Pancreas (tissue), 10 donors: ENCODE data around the gene COL4A6. TPM values are rescaled to one million over a fixed set of nuclear protein-coding genes. Genes with fewer than 3 reads are reported as not detected.

Experiments
- ATAC-seq, 4 donors: fragments of 200-7000 bp; cut with Tn5 transposase; one replicate each; pipeline versions ENCODE4 v1.8.0 to v1.9.1; 2020; ENCODE audit warnings: mild to moderate bottlenecking in 4 of 4, moderate library complexity in 4 of 4
- DNase-seq, 6 donors: peaks; one replicate each; pipeline ENCODE4 v3.0.0-alpha.2; 2020
- FAIRE-seq: peaks from 2 replicates; lab custom pipeline; 2012; peaks lifted over from hg19 to GRCh38; lab: Jason Lieb, UNC
- H3K27ac ChIP-seq, 4 donors: fragments of 200-600 bp; sonication (generic); 1 replicate in 3 of 4; 2 replicates in 1 of 4; pipeline versions ENCODE4 v1.5.0 to v1.8.0; 2020
- H3K27me3 ChIP-seq, 4 donors: fragments of 200-600 bp; one replicate each; pipeline ENCODE4 v1.8.0; 2021
- H3K36me3 ChIP-seq, 3 donors: fragments of 200-600 bp; sonication (generic) in 1 of 3; one replicate each; pipeline versions ENCODE4 v1.5.0 to v1.8.0; 2020 to 2021
- H3K4me1 ChIP-seq, 3 donors: fragments of 200-600 bp; one replicate each; pipeline ENCODE4 v1.8.0; 2021
- H3K4me3 ChIP-seq, 4 donors: fragments of 200-600 bp; sonication (generic) in 2 of 4; one replicate each; pipeline versions ENCODE4 v1.5.0 to v1.8.0; 2020 to 2021
- H3K9me3 ChIP-seq, 4 donors: fragments of 200-600 bp; one replicate each; pipeline ENCODE4 v1.8.0; 2021
- CTCF ChIP-seq, 4 donors: fragments of 200-600 bp; sonication (generic) in 3 of 4; IDR thresholded peaks; one replicate each; pipeline versions ENCODE4 v1.5.0 to v1.8.0; 2021; ENCODE audit warnings: antibody characterized with exemption in 4 of 4
- WGBS, 2 donors: extraction: QIAGEN DNeasy Blood & Tissue Kit; methylation state at CpG; one replicate each; pipeline ENCODE4 v1.1.7; 2013; 5-methylcytosine and 5-hydroxymethylcytosine counted together
- intact Hi-C, 3 donors: fragments of 100-400 bp; cut with DNase I; formaldehyde crosslinking; loops; one replicate each; pipeline versions ENCODE4 v1.11.1 to v1.14.2; 2022
- polyA plus RNA-seq, 2 donors: library from polyadenylated mRNA; stranded (reverse); fragments of 200-250 nt; gene quantifications; one replicate each; pipeline ENCODE4 v1.2.3, GENCODE V29; 2013
- total RNA-seq, 6 donors: library from RNA; stranded (reverse); fragmentation: NEBNext Ultra II Directional in 4 of 6; extraction: Animal tissue kit (Norgen Biotek cat#: 25700) in 4 of 6; gene quantifications; one replicate each; pipeline versions ENCODE4 v1.2.1 to v1.2.4, GENCODE V29; 2021 to 2023
- donor health status: healthy with polysubstance abuse.
- donor health status: DM: no; HTN: no; CAD: no; lungs with moderate emphysema.
- donor health status: DM: no; HTN: no; CAD: no.
- donor health status: control.
- donor health status: control.
- donor health status: Bipolar disorder and iron deficiency.
- donor health status: DM: yes; HTN: yes; CAD: no.
- donor health status: DM: no; HTN: no; CAD: no.
- donor health status: DM: no; HTN: no; CAD: no.
- donor health status: DM: yes; HTN: yes; CAD: no.

COL4A6 gene
- total and polyA plus RNA-seq, 8 donors: 0.06 to 0.25 (median 0.10) TPM; not detected in 2

- intact Hi-C loops: no loop called here
- ATAC-seq: no peak
Measured at GRCh38 chrX:108442901-108443464, 4.8 kb upstream of the COL4A6 start.

GRCh38 chrX:108439961-108440696 is 1.9 kb upstream of the COL4A6 start:
- intact Hi-C loops: no loop called here
- Histone ChIP-seq H3K9me3 (no peaks in the 10 kb centered on the region), H3K4me3 (peak overlapping the region in 3 of 4 donors; percentile 13 to 43 (median 26)), H3K27ac (no peak overlapping the region), H3K36me3 (no peaks in the 10 kb centered on the region), H3K4me1 (no peaks in the 10 kb centered on the region), H3K27me3 (peaks cover 0 to 22% (median under 1%) of the 10 kb centered on the region in 4 donors)
- TF ChIP-seq CTCF (IDR thresholded peaks at IDR 0.05): no peak
- ATAC-seq (peak; percentile 35 to 77 (median 68)), FAIRE-seq (no peak), DNase-seq (peak in 3 of 6 donors; percentile 8 to 50 (median 36))
- 2 to 15% methylated on average over 25 of the region's 25 CpGs for WGBS, 2 donors

More at GRCh38 chrX:108442901-108443464, 4.8 kb upstream of the COL4A6 start:
- H3K36me3 ChIP-seq: no peaks in the 10 kb centered on the region
- H3K9me3 ChIP-seq: no peaks in the 10 kb centered on the region
- DNase-seq: no peak
- H3K4me3 ChIP-seq: no peak overlapping the region
- 53 to 63% methylated on average over 2 of the region's 2 CpGs for WGBS, 2 donors
- peak; percentile 5 for FAIRE-seq
- no peak for TF ChIP-seq CTCF (IDR thresholded peaks at IDR 0.05)
- H3K4me1 ChIP-seq: no peaks in the 10 kb centered on the region
- no peak overlapping the region for H3K27ac ChIP-seq
- H3K27me3 ChIP-seq: peaks cover 0 to 8% (median 0%) of the 10 kb centered on the region in 4 donors

GRCh38 chrX:108439426-108439942 is 1.3 kb upstream of the COL4A6 start, which contains the start of gene COL4A5:
Gene COL4A5, plus strand, starts transcription at chrX:108439838. Its CDS starts 288 bp downstream, at chrX:108440126.
- no peaks in the 10 kb centered on the region for H3K36me3 ChIP-seq
- no peak within 1 kb of the TSS for H3K27ac ChIP-seq
- no peaks in the 10 kb centered on the region for H3K4me1 ChIP-seq
- DNase-seq (peak in 4 of 6 donors; percentile 20 to 40 (median 24)), FAIRE-seq (no peak), ATAC-seq (peak; percentile 83 to 94 (median 86))
- no peak for TF ChIP-seq CTCF (IDR thresholded peaks at IDR 0.05)
- H3K4me3 ChIP-seq: peak within 1 kb of the TSS in 3 of 4 donors; percentile 13 to 43 (median 26)
- peaks cover 0 to 24% (median 1%) of the 10 kb centered on the region in 4 donors for H3K27me3 ChIP-seq
- no peaks in the 10 kb centered on the region for H3K9me3 ChIP-seq
- intact Hi-C loops: no loop called here
- WGBS, 2 donors: 1 to 18% methylated on average over 13 of the region's 13 CpGs

GRCh38 chrX:108437349-108438109 is 693 bp downstream of the COL4A6 start:
- FAIRE-seq: no peak
- Histone ChIP-seq H3K27ac (no peak overlapping the region), H3K9me3 (no peaks in the 10 kb centered on the region), H3K4me1 (no peaks in the 10 kb centered on the region), H3K27me3 (peaks cover 0 to 31% (median 1%) of the 10 kb centered on the region in 4 donors), H3K36me3 (no peaks in the 10 kb centered on the region), H3K4me3 (peak overlapping the region in 1 of 4 donors; percentile 6)
- no peak for ATAC-seq
- DNase-seq: no peak
- no peak for TF ChIP-seq CTCF (IDR thresholded peaks at IDR 0.05)
- intact Hi-C loops: no loop called here
- 13 to 23% methylated on average over 20 of the region's 20 CpGs for WGBS, 2 donors
